GM10266 (cell line): ENCODE data around the gene MAP7D3.

Source experiments
- DNase-seq: peaks from one replicate; pipeline ENCODE4 v3.0.0; 2012; ENCODE audit errors: extremely low spot score
- CTCF ChIP-seq: IDR thresholded peaks from 2 replicates; pipeline ENCODE4 v1.5.1; 2012; ENCODE audit warnings: mild to moderate bottlenecking, low read depth; ENCODE audit not compliant: control insufficient read depth, insufficient read depth; ENCODE audit errors: missing control alignments

The MAP7D3 gene

DNA sequence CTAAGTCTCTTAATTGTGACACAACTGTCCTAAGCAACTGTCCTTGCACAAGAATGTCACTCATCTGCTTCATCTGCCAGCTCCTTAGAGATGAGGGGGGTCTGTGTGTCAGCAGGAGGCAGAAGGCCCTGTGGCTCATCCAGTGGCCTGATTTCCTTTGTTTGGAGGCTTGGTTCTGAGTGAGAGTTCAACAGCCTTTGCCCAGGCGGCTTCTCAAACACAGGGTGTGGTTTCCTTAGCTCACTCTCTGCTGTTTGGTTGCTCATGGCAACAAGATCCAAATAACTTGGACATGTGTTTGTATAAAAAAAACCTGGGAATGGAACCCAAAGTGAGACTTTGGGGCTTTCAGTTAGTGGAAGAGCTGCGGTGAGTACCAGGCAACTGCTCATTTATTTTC, 46.6 kb downstream of the MAP7D3 start:
- no peak for DNase-seq
- TF ChIP-seq CTCF = no peak

DNA sequence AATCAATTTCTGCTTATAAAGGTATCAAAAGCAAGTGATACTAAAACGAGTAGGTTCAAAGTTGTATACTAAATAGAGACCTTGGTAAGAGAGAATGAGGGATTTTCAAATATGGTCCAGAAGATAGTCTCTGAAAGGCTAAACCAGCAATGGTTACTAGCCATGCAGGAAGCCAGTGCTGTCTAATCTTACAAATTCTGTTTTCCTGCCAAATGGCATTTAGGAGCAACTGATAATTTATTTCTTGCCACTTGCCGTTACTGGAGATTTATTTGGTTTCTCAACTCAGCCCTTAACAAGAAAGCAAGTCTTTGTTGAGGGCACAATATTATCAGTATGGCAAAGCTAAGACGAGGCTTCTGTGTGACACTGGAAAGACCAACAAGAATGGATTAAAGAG, 47.2 kb downstream of the MAP7D3 start:
- no peak for TF ChIP-seq CTCF
- DNase-seq = no peak

DNA sequence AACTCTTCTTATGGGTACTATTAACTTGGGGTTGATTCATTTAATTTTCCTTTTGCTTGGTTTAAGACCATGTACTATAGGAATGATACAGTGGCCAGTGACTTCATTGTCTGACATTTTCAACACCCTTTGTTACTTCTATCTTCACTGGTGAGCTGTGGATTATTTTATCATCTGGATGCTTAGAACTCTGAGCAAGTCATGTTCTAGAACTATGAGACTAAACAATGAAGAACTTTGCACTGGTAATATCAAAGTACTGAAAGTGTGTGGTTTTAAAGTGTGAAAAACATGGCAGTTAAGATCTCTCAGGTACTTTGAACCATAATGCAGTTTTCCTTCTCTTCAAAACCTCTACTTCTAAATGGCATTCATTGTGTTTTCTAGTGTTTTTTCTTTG, 47.8 kb downstream of the MAP7D3 start:
- TF ChIP-seq CTCF = no peak
- no peak for DNase-seq

- no peak for DNase-seq
- TF ChIP-seq CTCF = no peak
These were observed 48.3 kb downstream of the MAP7D3 start for GRCh38 chrX:136202889-136203288.

GRCh38 chrX:136201601-136202000, 49.6 kb downstream of the MAP7D3 start:
- TF ChIP-seq CTCF = no peak
- DNase-seq = no peak

- peak; percentile 12 for DNase-seq
- peak; percentile 19 for TF ChIP-seq CTCF
These were observed 50.7 kb downstream of the MAP7D3 start for GRCh38 chrX:136200466-136200865.

- DNase-seq = no peak
- TF ChIP-seq CTCF = no peak
These were observed 51.8 kb downstream of the MAP7D3 start for GRCh38 chrX:136199365-136199764.
